ENCODE data around the gene PLB1. TPM values are rescaled to one million over a fixed set of nuclear protein-coding genes. Genes with fewer than 3 reads are reported as not detected.

PLB1 gene
- total RNA-seq, 1 experiment from 2014 or later: 0.10 TPM

GRCh38 chr2:28591711-28592335, 96.0 kb downstream of the PLB1 start:
- no peak for DNase-seq (ENCODE audit: low read depth)
- in situ Hi-C loops (cut with HindIII; ENCODE audit: low pct_unique_long_range_greater_than_20kb, low sequenced_read_pairs): no loop called here

GRCh38 chr2:28592481-28592880, 96.6 kb downstream of the PLB1 start:
- no peak for DNase-seq (ENCODE audit: low read depth)
- in situ Hi-C loops (cut with HindIII; ENCODE audit: low pct_unique_long_range_greater_than_20kb, low sequenced_read_pairs): no loop called here

- in situ Hi-C loops (cut with HindIII; ENCODE audit: low pct_unique_long_range_greater_than_20kb, low sequenced_read_pairs): no loop called here
- no peak for DNase-seq (ENCODE audit: low read depth)
Measured at GRCh38 chr2:28593160-28593755, 97.4 kb downstream of the PLB1 start.

GRCh38 chr2:28594000-28594331, 98.1 kb downstream of the PLB1 start:
- in situ Hi-C loops (cut with HindIII; ENCODE audit: low pct_unique_long_range_greater_than_20kb, low sequenced_read_pairs): no loop called here
- DNase-seq (ENCODE audit: low read depth): no peak

- DNase-seq (ENCODE audit: low read depth): peak; percentile 92
- in situ Hi-C loops (cut with HindIII; ENCODE audit: low pct_unique_long_range_greater_than_20kb, low sequenced_read_pairs): no loop called here
Measured at GRCh38 chr2:28594332-28595108, 98.7 kb downstream of the PLB1 start.

- in situ Hi-C loops (cut with HindIII; ENCODE audit: low pct_unique_long_range_greater_than_20kb, low sequenced_read_pairs): no loop called here
- no peak for DNase-seq (ENCODE audit: low read depth)
Measured at GRCh38 chr2:28595323-28595722, 99.5 kb downstream of the PLB1 start.

GRCh38 chr2:28598484-28598883, 102.6 kb downstream of the PLB1 start:
- in situ Hi-C loops (cut with HindIII; ENCODE audit: low pct_unique_long_range_greater_than_20kb, low sequenced_read_pairs): no loop called here

GRCh38 chr2:28600181-28600580, 104.3 kb downstream of the PLB1 start:
- in situ Hi-C loops (cut with HindIII; ENCODE audit: low pct_unique_long_range_greater_than_20kb, low sequenced_read_pairs): no loop called here
- DNase-seq (ENCODE audit: low read depth): no peak

More at GRCh38 chr2:28598484-28598883, 102.6 kb downstream of the PLB1 start:
- no peak for DNase-seq (ENCODE audit: low read depth)

- DNase-seq (ENCODE audit: low read depth): no peak
- in situ Hi-C loops (cut with HindIII; ENCODE audit: low pct_unique_long_range_greater_than_20kb, low sequenced_read_pairs): no loop called here
Measured at GRCh38 chr2:28601616-28602015, 105.8 kb downstream of the PLB1 start.

- no peak for DNase-seq (ENCODE audit: low read depth)
- in situ Hi-C loops (cut with HindIII; ENCODE audit: low pct_unique_long_range_greater_than_20kb, low sequenced_read_pairs): no loop called here
Measured at GRCh38 chr2:28602136-28602660, 106.3 kb downstream of the PLB1 start.

- DNase-seq (ENCODE audit: low read depth): no peak
- in situ Hi-C loops (cut with HindIII; ENCODE audit: low pct_unique_long_range_greater_than_20kb, low sequenced_read_pairs): no loop called here
Measured at GRCh38 chr2:28602751-28603639, 107.1 kb downstream of the PLB1 start.

GRCh38 chr2:28603821-28604220, 108.0 kb downstream of the PLB1 start:
- DNase-seq (ENCODE audit: low read depth): no peak
- in situ Hi-C loops (cut with HindIII; ENCODE audit: low pct_unique_long_range_greater_than_20kb, low sequenced_read_pairs): no loop called here

GRCh38 chr2:28604284-28604843, 108.5 kb downstream of the PLB1 start:
- in situ Hi-C loops (cut with HindIII; ENCODE audit: low pct_unique_long_range_greater_than_20kb, low sequenced_read_pairs): no loop called here
- no peak for DNase-seq (ENCODE audit: low read depth)

- in situ Hi-C loops (cut with HindIII; ENCODE audit: low pct_unique_long_range_greater_than_20kb, low sequenced_read_pairs): no loop called here
- DNase-seq (ENCODE audit: low read depth): no peak
Measured at GRCh38 chr2:28606986-28607441, 111.2 kb downstream of the PLB1 start.

- no peak for DNase-seq (ENCODE audit: low read depth)
- in situ Hi-C loops (cut with HindIII; ENCODE audit: low pct_unique_long_range_greater_than_20kb, low sequenced_read_pairs): no loop called here
Measured at GRCh38 chr2:28607730-28608499, 112.1 kb downstream of the PLB1 start.

- in situ Hi-C loops (cut with HindIII; ENCODE audit: low pct_unique_long_range_greater_than_20kb, low sequenced_read_pairs): no loop called here
Measured at GRCh38 chr2:28608500-28609424, 112.9 kb downstream of the PLB1 start.

More at GRCh38 chr2:28608500-28609424, 112.9 kb downstream of the PLB1 start:
- DNase-seq (ENCODE audit: low read depth): no peak
